IPS-18c (cell line): ENCODE measurements around the gene ZSCAN29.

Experiments
- H3K4me3 ChIP-seq: 2 replicates; pipeline ENCODE4 v1.7.0; 2013; ENCODE audit warnings: low read depth, mild to moderate bottlenecking, low read length, moderate library complexity; ENCODE audit not compliant: insufficient read depth
- H3K9me3 ChIP-seq: one replicate; pipeline ENCODE4 v1.6.1; 2013; ENCODE audit warnings: mild to moderate bottlenecking, low read length, moderate library complexity; ENCODE audit not compliant: control insufficient read depth, insufficient read depth

The ZSCAN29 gene

GRCh38 chr15:43370310-43370974 lies 401 bp downstream of the ZSCAN29 start:
- Histone ChIP-seq H3K9me3 (no peaks in the 10 kb centered on the region), H3K4me3 (peak overlapping the region; percentile 95)

GRCh38 chr15:43361313-43361903 lies 9.4 kb downstream of the ZSCAN29 start:
- H3K4me3 ChIP-seq = no peak overlapping the region
- peaks cover 11% of the 10 kb centered on the region for H3K9me3 ChIP-seq

GRCh38 chr15:43360821-43361220 lies 10.0 kb downstream of the ZSCAN29 start:
- Histone ChIP-seq H3K9me3 (peaks cover 11% of the 10 kb centered on the region), H3K4me3 (no peak overlapping the region)

- H3K9me3 ChIP-seq = no peaks in the 10 kb centered on the region
- H3K4me3 ChIP-seq = no peak overlapping the region
These were observed 18.0 kb downstream of the ZSCAN29 start for GRCh38 chr15:43352693-43353382.

- no peak overlapping the region for H3K4me3 ChIP-seq
These were observed 23.7 kb downstream of the ZSCAN29 start for GRCh38 chr15:43347114-43347513.

GRCh38 chr15:43346305-43346704 lies 24.5 kb downstream of the ZSCAN29 start:
- H3K9me3 ChIP-seq = no peaks in the 10 kb centered on the region
- H3K4me3 ChIP-seq = no peak overlapping the region

More at GRCh38 chr15:43347114-43347513, 23.7 kb downstream of the ZSCAN29 start:
- no peaks in the 10 kb centered on the region for H3K9me3 ChIP-seq

- H3K4me3 ChIP-seq = peak overlapping the region; percentile 94
- H3K9me3 ChIP-seq = no peaks in the 10 kb centered on the region
These were observed 40.1 kb downstream of the ZSCAN29 start for GRCh38 chr15:43330780-43331087.

- Histone ChIP-seq H3K4me3 (peak within 1 kb of the TSS; percentile 94), H3K9me3 (no peaks in the 10 kb centered on the region)
These were observed 40.7 kb downstream of the ZSCAN29 start, which contains the start of gene LCMT2 for GRCh38 chr15:43329960-43330779. LCMT2 (minus strand) TSS chr15:43330573; CDS start chr15:43330489, 84 bp downstream.

- H3K4me3 ChIP-seq = peak overlapping the region; percentile 94
- no peaks in the 10 kb centered on the region for H3K9me3 ChIP-seq
These were observed 41.5 kb downstream of the ZSCAN29 start for GRCh38 chr15:43329217-43329959.

- no peak overlapping the region for H3K4me3 ChIP-seq
- no peaks in the 10 kb centered on the region for H3K9me3 ChIP-seq
These were observed 45.7 kb downstream of the ZSCAN29 start for GRCh38 chr15:43325039-43325684.

- Histone ChIP-seq H3K4me3 (no peak overlapping the region), H3K9me3 (no peaks in the 10 kb centered on the region)
These were observed 51.7 kb downstream of the ZSCAN29 start for GRCh38 chr15:43318990-43319771.

GRCh38 chr15:43317566-43318184 lies 53.2 kb downstream of the ZSCAN29 start:
- no peaks in the 10 kb centered on the region for H3K9me3 ChIP-seq
- no peak overlapping the region for H3K4me3 ChIP-seq

GRCh38 chr15:43316971-43317346 lies 53.9 kb downstream of the ZSCAN29 start:
- Histone ChIP-seq H3K4me3 (no peak overlapping the region), H3K9me3 (no peaks in the 10 kb centered on the region)

GRCh38 chr15:43316016-43316970 lies 54.5 kb downstream of the ZSCAN29 start:
- Histone ChIP-seq H3K4me3 (no peak overlapping the region), H3K9me3 (no peaks in the 10 kb centered on the region)

- Histone ChIP-seq H3K4me3 (no peak overlapping the region), H3K9me3 (no peaks in the 10 kb centered on the region)
These were observed 56.7 kb downstream of the ZSCAN29 start for GRCh38 chr15:43314171-43314570.
